Measurements from ENCODE around the gene PLXNA4. TPM values are rescaled to one million over a fixed set of nuclear protein-coding genes. Genes with fewer than 3 reads are reported as not detected.
"Not testable (repeated sequence)": the region's sequence is repeated elsewhere in the genome, so short reads cannot be mapped to it uniquely, and the experiment has no call there.

Gene PLXNA4
- total RNA-seq, 1 donor from 2014 or later = 16.2 TPM

DNA sequence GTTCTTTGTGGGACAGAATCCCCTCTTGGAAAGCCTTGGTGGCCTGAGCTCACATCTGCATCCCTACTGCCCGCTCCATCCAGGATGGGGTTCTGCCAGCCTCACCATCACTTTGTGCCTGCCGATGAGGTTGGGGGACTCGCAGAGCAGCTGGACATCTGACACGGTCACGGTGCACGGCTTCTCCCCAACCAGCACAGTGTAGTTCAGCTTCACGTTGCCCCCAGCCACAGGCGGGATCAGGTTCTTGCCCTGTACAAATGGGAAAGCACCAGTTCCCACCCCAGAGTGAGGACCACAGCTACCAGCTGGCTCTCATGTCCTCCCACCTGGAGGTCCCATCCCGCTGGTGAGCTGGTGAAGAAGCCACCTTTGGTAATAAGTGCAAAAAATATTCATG is 395.8 kb downstream of the PLXNA4 start:
- H3K4me3 Mint-ChIP-seq (ENCODE audit: unreplicated experiment) = no peak overlapping the region
- peaks cover 4% of the 10 kb centered on the region for H3K4me1 Mint-ChIP-seq (ENCODE audit: low read depth, unreplicated experiment)
- H3K9me3 Mint-ChIP-seq (ENCODE audit: unreplicated experiment) = peaks cover 5% of the 10 kb centered on the region
- H3K27ac Mint-ChIP-seq (ENCODE audit: unreplicated experiment) = no peak overlapping the region
- no peaks in the 10 kb centered on the region for H3K36me3 Mint-ChIP-seq (ENCODE audit: unreplicated experiment)
- no peak for DNase-seq
- TF ChIP-seq, protein P1, sequence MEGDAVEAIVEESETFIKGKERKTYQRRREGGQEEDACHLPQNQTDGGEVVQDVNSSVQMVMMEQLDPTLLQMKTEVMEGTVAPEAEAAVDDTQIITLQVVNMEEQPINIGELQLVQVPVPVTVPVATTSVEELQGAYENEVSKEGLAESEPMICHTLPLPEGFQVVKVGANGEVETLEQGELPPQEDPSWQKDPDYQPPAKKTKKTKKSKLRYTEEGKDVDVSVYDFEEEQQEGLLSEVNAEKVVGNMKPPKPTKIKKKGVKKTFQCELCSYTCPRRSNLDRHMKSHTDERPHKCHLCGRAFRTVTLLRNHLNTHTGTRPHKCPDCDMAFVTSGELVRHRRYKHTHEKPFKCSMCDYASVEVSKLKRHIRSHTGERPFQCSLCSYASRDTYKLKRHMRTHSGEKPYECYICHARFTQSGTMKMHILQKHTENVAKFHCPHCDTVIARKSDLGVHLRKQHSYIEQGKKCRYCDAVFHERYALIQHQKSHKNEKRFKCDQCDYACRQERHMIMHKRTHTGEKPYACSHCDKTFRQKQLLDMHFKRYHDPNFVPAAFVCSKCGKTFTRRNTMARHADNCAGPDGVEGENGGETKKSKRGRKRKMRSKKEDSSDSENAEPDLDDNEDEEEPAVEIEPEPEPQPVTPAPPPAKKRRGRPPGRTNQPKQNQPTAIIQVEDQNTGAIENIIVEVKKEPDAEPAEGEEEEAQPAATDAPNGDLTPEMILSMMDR (IDR thresholded peaks at IDR 0.05; ENCODE audit: partially characterized antibody, unreplicated experiment) = no peak
- H3K27me3 Mint-ChIP-seq (ENCODE audit: unreplicated experiment) = peaks cover 5% of the 10 kb centered on the region

- H3K4me1 Mint-ChIP-seq (ENCODE audit: low read depth, unreplicated experiment) = peaks cover 4% of the 10 kb centered on the region
- peaks cover 7% of the 10 kb centered on the region for H3K27me3 Mint-ChIP-seq (ENCODE audit: unreplicated experiment)
- TF ChIP-seq, protein P1 (IDR thresholded peaks at IDR 0.05; ENCODE audit: partially characterized antibody, unreplicated experiment) = no peak
- no peak overlapping the region for H3K4me3 Mint-ChIP-seq (ENCODE audit: unreplicated experiment)
- H3K27ac Mint-ChIP-seq (ENCODE audit: unreplicated experiment) = no peak overlapping the region
- H3K36me3 Mint-ChIP-seq (ENCODE audit: unreplicated experiment) = no peaks in the 10 kb centered on the region
- no peak for DNase-seq
- peaks cover 5% of the 10 kb centered on the region for H3K9me3 Mint-ChIP-seq (ENCODE audit: unreplicated experiment)
Observed at GRCh38 chr7:132179681-132180080, 396.6 kb downstream of the PLXNA4 start.

- TF ChIP-seq, protein P1 (IDR thresholded peaks at IDR 0.05; ENCODE audit: partially characterized antibody, unreplicated experiment) = no peak
- peaks cover 5% of the 10 kb centered on the region for H3K9me3 Mint-ChIP-seq (ENCODE audit: unreplicated experiment)
- no peak overlapping the region for H3K4me3 Mint-ChIP-seq (ENCODE audit: unreplicated experiment)
- DNase-seq = no peak
- no peaks in the 10 kb centered on the region for H3K36me3 Mint-ChIP-seq (ENCODE audit: unreplicated experiment)
- peaks cover 7% of the 10 kb centered on the region for H3K27me3 Mint-ChIP-seq (ENCODE audit: unreplicated experiment)
- peaks cover 4% of the 10 kb centered on the region for H3K4me1 Mint-ChIP-seq (ENCODE audit: low read depth, unreplicated experiment)
- no peak overlapping the region for H3K27ac Mint-ChIP-seq (ENCODE audit: unreplicated experiment)
Observed at GRCh38 chr7:132179080-132179430, 397.2 kb downstream of the PLXNA4 start.

- H3K27ac Mint-ChIP-seq (ENCODE audit: unreplicated experiment); H3K4me1 Mint-ChIP-seq (ENCODE audit: low read depth, unreplicated experiment); DNase-seq; H3K9me3 Mint-ChIP-seq (ENCODE audit: unreplicated experiment); H3K27me3 Mint-ChIP-seq (ENCODE audit: unreplicated experiment); H3K36me3 Mint-ChIP-seq (ENCODE audit: unreplicated experiment); H3K4me3 Mint-ChIP-seq (ENCODE audit: unreplicated experiment): not testable (repeated sequence)
Observed at GRCh38 chr7:132178402-132179079, 397.7 kb downstream of the PLXNA4 start.

DNA sequence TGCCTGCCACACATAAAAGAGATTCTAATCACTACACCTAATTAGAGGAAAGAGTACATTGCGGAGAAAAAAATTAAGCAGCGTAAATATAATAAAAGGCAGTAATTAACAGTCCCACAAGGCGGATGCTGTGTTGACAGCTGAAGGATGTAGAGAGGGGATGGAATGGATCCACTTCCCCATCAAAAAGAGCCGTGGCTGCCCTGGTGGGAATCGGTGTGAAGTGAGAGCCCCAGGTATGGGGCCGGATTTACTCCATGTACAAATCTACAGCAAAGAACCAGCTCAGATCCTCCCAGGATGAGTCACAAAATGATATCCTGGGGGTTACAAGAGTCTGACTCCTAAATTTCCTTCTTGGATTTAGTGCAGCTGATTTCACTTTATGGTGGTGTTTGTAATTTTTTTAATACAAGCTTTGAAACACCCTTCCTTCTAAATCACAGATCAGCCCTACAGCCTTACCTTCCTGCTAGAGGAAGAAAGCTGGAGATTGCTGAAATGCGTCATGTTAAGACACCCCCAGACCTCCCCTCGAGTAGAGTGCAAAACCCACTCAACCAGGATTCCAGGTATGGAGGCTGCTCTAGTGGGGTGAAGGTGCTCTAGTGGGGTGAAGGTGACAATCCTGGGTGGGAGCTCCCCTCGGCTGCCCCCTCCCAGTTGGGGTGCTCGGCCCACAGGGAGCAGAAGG is 398.4 kb downstream of the PLXNA4 start:
- Mint-ChIP-seq H3K9me3 (ENCODE audit: unreplicated experiment) (peaks cover 5% of the 10 kb centered on the region), H3K4me1 (ENCODE audit: low read depth, unreplicated experiment) (peaks cover 2% of the 10 kb centered on the region), H3K27me3 (ENCODE audit: unreplicated experiment) (peaks cover 4% of the 10 kb centered on the region), H3K27ac (ENCODE audit: unreplicated experiment) (no peak overlapping the region), H3K4me3 (ENCODE audit: unreplicated experiment) (no peak overlapping the region), H3K36me3 (ENCODE audit: unreplicated experiment) (no peaks in the 10 kb centered on the region)
- TF ChIP-seq, protein P1 (IDR thresholded peaks at IDR 0.05; ENCODE audit: partially characterized antibody, unreplicated experiment) = no peak
- DNase-seq = no peak
